Brain microvascular endothelial cell (primary cell): Measurements from ENCODE around the gene TESPA1.

Experiments
- DNase-seq: peaks from one replicate; pipeline ENCODE4 v3.0.0-alpha.2; 2020
- H3K27ac ChIP-seq: fragments of 250-450 bp; sonication (Bioruptor Pico); 2 replicates; pipeline ENCODE4 v1.5.1; 2020; ENCODE audit warnings: mild to moderate bottlenecking, moderate library complexity
- H3K27me3 ChIP-seq: fragments of 250-450 bp; sonication (Bioruptor Pico); replicated peaks from 2 replicates; pipeline ENCODE4 v1.5.1; 2020; ENCODE audit warnings: mild to moderate bottlenecking
- H3K36me3 ChIP-seq: fragments of 250-450 bp; sonication (Bioruptor Pico); replicated peaks from 2 replicates; pipeline ENCODE4 v1.5.1; 2020; ENCODE audit warnings: mild to moderate bottlenecking
- H3K4me3 ChIP-seq: 2 replicates; pipeline ENCODE4 v1.5.1; 2011; ENCODE audit warnings: low read depth, mild to moderate bottlenecking, control low read depth, low read length, moderate library complexity
- CTCF ChIP-seq: IDR thresholded peaks from 2 replicates; pipeline ENCODE4 v1.5.1; 2011; ENCODE audit warnings: low read depth, mild to moderate bottlenecking, moderate library complexity, low read length, control low read depth, inconsistent platforms; ENCODE audit errors: missing control alignments
- in situ Hi-C: cut with HindIII; loops from 2 replicates; pipeline ENCODE4 v1.10.0; 2017; ENCODE audit warnings: low sequenced_read_pairs, low pct_ligation_motif_present

The TESPA1 gene

GRCh38 chr12:55017416-55017925 is 32.9 kb upstream of the TESPA1 start:
- no peak for DNase-seq
- Histone ChIP-seq H3K27me3 (no peaks in the 10 kb centered on the region), H3K36me3 (no peaks in the 10 kb centered on the region), H3K4me3 (no peak overlapping the region), H3K27ac (no peak overlapping the region)
- TF ChIP-seq CTCF, result no peak
- in situ Hi-C loops, result no loop called here

GRCh38 chr12:55008944-55009585 is 24.5 kb upstream of the TESPA1 start:
- DNase-seq, result no peak
- Histone ChIP-seq H3K27me3 (no peaks in the 10 kb centered on the region), H3K4me3 (no peak overlapping the region), H3K27ac (no peak overlapping the region), H3K36me3 (no peaks in the 10 kb centered on the region)
- in situ Hi-C loops, result no loop called here
- TF ChIP-seq CTCF, result no peak

DNA sequence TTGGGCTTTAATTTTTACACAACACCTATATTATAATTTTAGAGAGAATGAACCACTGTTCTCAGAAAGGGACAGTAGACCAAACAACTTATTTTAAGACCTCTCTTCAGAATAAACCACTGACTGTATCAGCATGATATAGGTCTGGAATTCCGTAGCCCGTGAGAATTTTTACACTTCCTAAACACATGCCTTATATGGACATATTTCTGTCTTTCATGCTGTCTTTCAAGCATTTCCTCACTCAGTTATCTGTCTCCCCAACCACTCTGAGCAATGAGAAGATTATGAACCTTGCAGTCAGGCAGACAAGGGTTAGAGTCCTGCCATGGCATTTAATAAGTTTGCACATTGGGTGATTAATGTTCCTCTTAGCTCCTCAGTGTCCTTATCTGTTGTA is 17.8 kb upstream of the TESPA1 start:
- H3K27ac ChIP-seq, result no peak overlapping the region
- H3K4me3 ChIP-seq, result no peak overlapping the region
- H3K36me3 ChIP-seq, result no peaks in the 10 kb centered on the region
- DNase-seq, result no peak
- no peak for TF ChIP-seq CTCF
- no peaks in the 10 kb centered on the region for H3K27me3 ChIP-seq
- in situ Hi-C loops, result no loop called here

- Histone ChIP-seq H3K4me3 (no peak overlapping the region), H3K27ac (no peak overlapping the region), H3K36me3 (no peaks in the 10 kb centered on the region), H3K27me3 (no peaks in the 10 kb centered on the region)
- DNase-seq, result no peak
- in situ Hi-C loops, result no loop called here
- no peak for TF ChIP-seq CTCF
Measured at GRCh38 chr12:55001198-55001868, 16.8 kb upstream of the TESPA1 start.

DNA sequence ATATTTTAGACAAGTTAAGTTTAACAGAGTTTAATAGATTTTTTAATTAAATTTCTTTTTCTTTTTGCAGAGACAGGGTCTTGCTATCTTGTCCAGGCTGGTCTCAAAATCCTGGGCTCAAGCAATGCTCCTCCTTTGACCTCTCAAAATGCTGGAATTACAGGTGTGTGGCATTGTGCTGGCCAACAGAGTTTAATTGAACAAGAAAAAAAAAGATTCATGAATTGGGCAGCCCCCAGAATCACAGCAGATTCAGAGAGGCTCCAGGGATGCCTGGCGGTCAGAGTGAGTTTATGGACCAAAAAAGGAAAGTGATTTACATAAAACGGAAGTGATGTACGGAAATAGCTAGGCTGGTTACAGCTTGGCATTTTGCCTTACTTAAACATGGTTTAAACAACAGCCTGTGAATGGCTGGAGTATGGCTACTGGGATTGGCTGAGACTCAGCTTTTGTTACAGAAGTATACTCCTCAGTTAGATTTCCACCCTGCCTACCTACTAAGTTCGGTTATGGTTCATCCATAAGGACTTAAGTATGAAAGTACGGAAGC is 14.5 kb upstream of the TESPA1 start:
- no peaks in the 10 kb centered on the region for H3K27me3 ChIP-seq
- no peak overlapping the region for H3K4me3 ChIP-seq
- no peaks in the 10 kb centered on the region for H3K36me3 ChIP-seq
- in situ Hi-C loops, result no loop called here
- H3K27ac ChIP-seq, result no peak overlapping the region
- TF ChIP-seq CTCF, result no peak
- DNase-seq, result no peak
